DMS79 treated with DMSO at 0.1 percent for 48 hours (cell line): ENCODE measurements around the gene AMD1.
"Not testable (repeated sequence)": the region's sequence is repeated elsewhere in the genome, so short reads cannot be mapped to it uniquely, and the experiment has no call there.

Experiments used
- DNase-seq: peaks from one replicate; lab custom pipeline; 2025; lab: John Stamatoyannopoulos, UW

AMD1 gene

GRCh38 chr6:110877569-110877968 lies 3.0 kb downstream of the AMD1 start:
- no peak for DNase-seq

GRCh38 chr6:110878751-110879522 lies 4.4 kb downstream of the AMD1 start:
- no peak for DNase-seq

DNA sequence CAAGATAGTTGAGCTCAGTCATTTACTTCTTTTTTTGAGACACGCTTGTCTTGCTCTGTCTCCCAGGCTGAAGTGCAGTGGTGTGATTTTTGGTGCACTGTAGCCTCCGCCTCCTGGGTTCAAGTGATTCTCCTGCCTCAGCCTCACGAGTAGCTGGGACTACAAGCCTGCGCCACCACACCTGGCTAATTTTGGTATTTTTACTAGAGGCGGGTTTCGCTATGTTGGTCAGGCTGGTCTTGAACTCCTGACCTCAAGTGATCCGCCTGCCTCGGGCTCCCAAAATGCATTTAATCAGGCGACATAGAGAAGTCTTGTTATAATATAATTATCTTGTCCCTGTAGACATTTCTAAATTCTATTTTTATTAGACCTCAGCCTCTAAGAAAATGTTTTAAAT lies 6.1 kb downstream of the AMD1 start:
- DNase-seq: no peak

GRCh38 chr6:110881546-110882273 lies 7.1 kb downstream of the AMD1 start:
- no peak for DNase-seq

GRCh38 chr6:110882274-110882619 lies 7.7 kb downstream of the AMD1 start:
- no peak for DNase-seq

DNA sequence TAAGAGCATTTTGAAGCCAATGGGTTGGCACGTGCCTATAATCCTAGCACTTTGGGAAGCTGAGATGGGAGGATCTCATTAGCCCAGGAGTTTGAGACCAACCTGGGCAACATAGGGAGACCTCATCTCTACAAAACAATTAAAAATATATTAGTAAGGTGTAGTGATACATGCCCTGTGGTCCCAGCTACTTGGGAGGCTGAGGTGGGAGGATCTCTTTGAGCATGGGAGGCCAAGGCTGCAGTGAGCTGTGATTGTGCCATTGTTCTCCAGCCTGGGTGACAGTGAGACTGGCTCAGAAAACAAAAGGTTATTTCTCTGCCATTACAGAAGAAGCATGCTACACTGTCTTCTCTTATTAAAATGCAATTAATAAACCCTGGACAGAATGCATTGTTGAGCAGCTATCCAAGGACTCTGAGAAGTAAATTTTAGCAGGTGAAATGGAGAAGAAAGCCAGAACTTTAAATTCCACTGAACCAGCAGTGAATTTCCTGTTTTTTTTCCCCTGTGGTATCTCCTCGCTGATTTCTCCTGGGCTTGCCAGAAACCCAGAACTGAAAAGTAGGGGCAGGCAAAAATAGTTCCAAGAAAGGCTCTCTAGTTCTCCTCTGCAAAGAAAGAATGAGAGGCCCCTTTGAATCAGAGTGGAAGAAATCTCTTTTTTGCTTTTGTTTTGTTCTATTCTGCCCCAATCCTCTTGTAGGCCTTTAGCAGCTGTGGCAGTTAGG lies 8.4 kb downstream of the AMD1 start:
- no peak for DNase-seq

GRCh38 chr6:110884321-110884720 lies 9.7 kb downstream of the AMD1 start:
- DNase-seq: no peak

GRCh38 chr6:110885526-110885925 lies 10.9 kb downstream of the AMD1 start:
- no peak for DNase-seq

DNA sequence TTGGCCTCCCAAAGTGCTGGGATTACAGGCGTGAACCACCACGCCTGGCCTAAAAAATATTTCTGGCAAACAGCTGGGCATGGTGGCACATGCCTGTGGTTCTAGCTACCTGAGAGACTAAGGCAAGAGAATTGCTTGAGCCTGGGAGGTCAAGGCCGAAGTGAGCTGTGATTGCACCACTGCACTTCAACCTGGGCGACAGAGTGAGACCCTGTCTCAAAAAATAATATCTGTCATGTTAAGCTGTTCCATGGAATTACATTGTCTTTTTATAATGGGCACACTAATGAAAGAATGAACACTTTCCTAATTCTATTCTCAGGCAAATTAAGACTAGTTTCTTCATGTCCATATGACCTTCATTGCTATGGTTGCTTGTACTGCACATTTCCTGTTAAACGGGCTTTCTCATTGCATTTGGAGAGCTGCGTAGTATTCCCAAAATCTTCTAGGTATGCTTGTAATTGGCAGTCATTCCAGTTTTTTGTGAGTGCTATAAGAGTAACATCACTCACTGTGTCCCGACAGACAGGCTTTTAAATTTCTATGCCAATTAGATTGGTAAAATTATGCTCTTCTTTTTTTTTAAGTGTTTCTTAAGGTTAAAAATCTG lies 12.1 kb downstream of the AMD1 start:
- DNase-seq: no peak

DNA sequence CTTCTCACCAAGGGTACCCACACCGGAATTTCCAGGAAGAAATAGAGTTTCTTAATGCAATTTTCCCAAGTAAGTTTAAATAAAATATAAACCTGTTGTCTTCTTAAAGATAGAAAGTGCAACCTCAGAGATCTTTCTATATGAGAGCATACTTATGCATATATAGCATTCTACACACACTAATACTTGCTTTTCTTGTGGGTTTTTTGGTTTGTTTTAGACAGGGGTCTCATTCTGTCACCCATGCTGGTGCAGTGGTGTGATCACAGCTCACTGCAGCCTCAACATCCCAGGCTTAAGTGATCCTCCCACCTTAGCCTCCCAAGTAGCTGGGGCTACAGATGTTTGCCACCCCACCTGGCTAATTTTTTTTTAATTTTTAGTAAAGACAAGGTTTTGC lies 15.7 kb downstream of the AMD1 start:
- no peak for DNase-seq

GRCh38 chr6:110895907-110896608 lies 21.5 kb downstream of the AMD1 start:
- no peak for DNase-seq

DNA sequence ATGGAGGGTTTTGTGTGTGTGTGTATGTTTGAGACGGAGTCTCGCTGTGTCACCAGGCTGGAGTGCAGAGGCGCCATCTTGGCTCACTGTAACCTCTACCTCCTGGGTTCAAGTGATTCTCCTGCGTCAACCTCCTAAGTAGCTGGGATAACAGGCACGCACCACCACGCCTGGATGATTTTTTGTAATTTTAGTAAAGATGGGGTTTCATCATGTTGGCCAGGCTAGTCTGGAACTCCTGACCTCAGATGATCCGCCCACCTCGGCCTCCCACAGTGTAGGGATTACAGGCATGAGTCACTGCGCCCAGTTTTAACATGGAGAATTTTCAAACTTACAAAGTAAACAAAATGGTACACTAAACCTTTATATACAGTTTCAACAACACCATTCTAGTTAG lies 22.8 kb downstream of the AMD1 start:
- DNase-seq: no peak

DNA sequence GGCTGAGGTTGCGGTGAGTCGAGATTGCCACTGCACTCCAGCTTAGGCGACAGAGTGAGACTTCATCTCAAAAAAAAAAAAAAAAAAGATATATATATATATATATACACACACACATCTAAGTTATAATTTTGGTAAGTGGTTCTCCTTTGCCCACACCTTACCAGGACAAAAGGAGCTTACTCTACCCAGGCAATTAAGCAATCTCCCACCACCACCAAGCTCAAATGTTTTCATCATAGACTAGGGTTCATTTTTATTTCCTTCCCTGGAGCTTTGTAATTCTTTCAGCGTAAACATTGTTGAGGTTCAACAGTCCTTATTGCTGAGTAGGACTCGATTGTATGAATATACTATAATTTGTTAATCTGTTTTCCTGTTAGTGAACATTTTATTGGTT lies 23.5 kb downstream of the AMD1 start:
- DNase-seq: peak; percentile 21

DNA sequence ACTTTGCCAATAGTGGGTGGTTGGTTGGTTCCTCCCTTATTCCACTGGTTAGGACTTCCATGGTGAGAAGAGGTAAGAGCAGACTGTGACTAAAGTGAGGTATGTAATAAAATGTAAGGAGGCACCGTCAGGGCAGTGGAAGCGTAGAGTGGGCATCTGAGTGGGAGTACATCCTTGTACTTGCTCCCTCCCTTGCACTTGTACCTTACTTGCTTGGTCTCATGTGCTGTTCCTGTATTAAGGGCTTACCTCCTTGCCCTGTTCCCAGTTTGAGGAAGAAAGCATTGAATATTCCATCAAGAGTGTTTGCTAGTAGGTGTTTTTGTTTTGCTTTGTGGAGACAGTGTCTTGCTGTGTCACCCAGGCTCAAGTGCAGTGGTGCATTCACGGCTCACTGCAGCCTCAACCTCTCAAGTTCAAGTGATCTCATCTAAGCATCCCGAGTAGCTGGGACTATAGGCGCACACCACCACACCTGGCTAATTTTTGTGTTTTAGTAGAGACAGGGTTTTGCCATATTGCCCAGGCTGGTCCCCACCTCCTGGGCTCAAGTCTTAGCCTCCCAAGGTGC lies 25.5 kb downstream of the AMD1 start:
- DNase-seq: peak; percentile 63

- not testable (repeated sequence) for DNase-seq
Measured at GRCh38 chr6:110901601-110902000, 27.0 kb downstream of the AMD1 start.

GRCh38 chr6:110902091-110902490 lies 27.5 kb downstream of the AMD1 start:
- no peak for DNase-seq

GRCh38 chr6:110906273-110906672 lies 31.7 kb downstream of the AMD1 start:
- DNase-seq: not testable (repeated sequence)

- DNase-seq: no peak
Measured at GRCh38 chr6:110930781-110931180, 56.2 kb downstream of the AMD1 start.

GRCh38 chr6:110933912-110934311 lies 59.3 kb downstream of the AMD1 start:
- no peak for DNase-seq

DNA sequence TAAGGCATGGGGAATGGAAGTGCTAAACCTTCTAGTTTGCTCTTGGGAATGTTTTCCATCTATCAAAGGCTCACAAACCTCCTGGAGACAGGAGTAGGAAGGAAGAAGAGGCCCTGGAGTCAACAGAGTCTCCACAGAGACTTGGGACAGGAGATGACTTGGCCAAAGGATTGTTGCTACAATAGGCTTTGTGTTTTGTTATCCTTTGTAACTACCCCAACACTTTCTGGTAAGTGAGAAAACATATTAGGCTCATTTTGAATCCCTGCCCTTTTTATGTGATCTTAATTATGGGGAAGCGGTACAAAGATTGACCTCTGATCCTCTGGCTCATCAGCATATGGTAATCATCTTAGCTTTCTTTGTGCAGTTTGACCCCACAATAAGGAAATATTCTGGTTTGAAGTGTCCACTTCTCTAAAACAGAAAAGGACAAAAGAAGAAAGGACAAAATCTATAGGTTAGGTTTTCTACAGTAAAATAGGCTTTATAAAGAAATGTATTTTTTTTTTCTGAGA lies 59.9 kb downstream of the AMD1 start:
- DNase-seq: no peak

- no peak for DNase-seq
Measured at GRCh38 chr6:110935171-110935570, 60.6 kb downstream of the AMD1 start.
